Panc1 (cell line): ENCODE measurements around the gene RSPRY1. TPM values are rescaled to one million over a fixed set of nuclear protein-coding genes. Genes with fewer than 3 reads are reported as not detected.

Experiments used
- ATAC-seq: fragments of 200-7000 bp; cut with Tn5 transposase; 2 replicates; pipeline ENCODE4 v1.9.1; 2020; ENCODE audit warnings: mild to moderate bottlenecking, moderate library complexity
- BruUV-seq: library from RNA; stranded (reverse); fragments of 400-500 nt; replicated peaks from 2 replicates; lab custom pipeline; 2021; lab: Mats Ljungman, UMichigan
- CTCF ChIA-PET: fragments of 300-600 bp; sonication (Branson Sonifier 250); formaldehyde crosslinking; loops from one replicate; lab custom pipeline; 2022; ENCODE audit warnings: antibody characterized with exemption; lab: Charles Lee
- POLR2A ChIA-PET: fragments of 300-600 bp; sonication (Branson Sonifier 250); formaldehyde crosslinking; loops from one replicate; lab custom pipeline; 2022; ENCODE audit warnings: antibody characterized with exemption; lab: Charles Lee
- DNase-seq: peaks from one replicate; pipeline ENCODE4 v3.0.0-alpha.2; 2010; ENCODE audit warnings: low read depth, low spot score
- H3K27ac ChIP-seq: 2 replicates; pipeline ENCODE4 v1.5.1; 2011; ENCODE audit warnings: mild to moderate bottlenecking, low read length, inconsistent platforms
- H3K27me3 ChIP-seq: fragments of 200-500 bp; sonication (Bioruptor generic); 2 replicates; pipeline ENCODE4 v1.6.0; 2014; ENCODE audit warnings: low read length, inconsistent platforms; ENCODE audit not compliant: control insufficient read depth, insufficient read depth
- H3K36me3 ChIP-seq: fragments of 200-500 bp; sonication (Bioruptor generic); 2 replicates; pipeline ENCODE4 v1.5.1; 2014; ENCODE audit warnings: inconsistent platforms, mild to moderate bottlenecking, low read length, moderate library complexity; ENCODE audit not compliant: control insufficient read depth, insufficient read depth
- H3K4me1 ChIP-seq: 2 replicates; pipeline ENCODE4 v1.5.1; 2011; ENCODE audit warnings: inconsistent platforms, mild to moderate bottlenecking, low read length, moderate library complexity; ENCODE audit not compliant: control insufficient read depth, insufficient read depth
- H3K4me3 ChIP-seq, 2 experiments: 2 replicates each; pipeline ENCODE4 v1.5.1; 2011 to 2012; ENCODE audit warnings: low read depth in 2 of 2, low read length in 2 of 2, mild to moderate bottlenecking in 2 of 2, inconsistent platforms in 1 of 2, moderate library complexity in 1 of 2
- H3K9me3 ChIP-seq: fragments of 200-500 bp; sonication (Bioruptor generic); 2 replicates; pipeline ENCODE4 v1.5.1; 2014; ENCODE audit warnings: low read depth, mild to moderate bottlenecking, inconsistent platforms, low read length, moderate library complexity; ENCODE audit not compliant: control insufficient read depth, insufficient read depth
- POLR2AphosphoS5 ChIP-seq: IDR thresholded peaks from 2 replicates; pipeline ENCODE4 v1.6.1; 2012; ENCODE audit warnings: mild to moderate bottlenecking, low read depth, low read length, moderate library complexity
- SIN3A ChIP-seq: IDR thresholded peaks from 2 replicates; pipeline ENCODE4 v1.6.1; 2012; ENCODE audit warnings: low read depth, mild to moderate bottlenecking, low read length, moderate library complexity, borderline replicate concordance; ENCODE audit not compliant: insufficient read depth
- TCF7L2 ChIP-seq: IDR thresholded peaks from 2 replicates; pipeline ENCODE4 v1.6.1; 2011; ENCODE audit warnings: mild to moderate bottlenecking, low read depth, low read length, inconsistent platforms
- in situ Hi-C: cut with HindIII; loops from 2 replicates; pipeline ENCODE4 v1.10.0; 2016; ENCODE audit warnings: low sequenced_read_pairs, low pct_unique_long_range_greater_than_20kb
- intact Hi-C: fragments of 100-400 bp; cut with micrococcal nuclease; formaldehyde crosslinking; loops from one replicate; pipeline ENCODE4 v1.10.0; 2022; ENCODE audit not compliant: unreplicated experiment
- total RNA-seq: library from RNA; stranded (reverse); gene quantifications from one replicate; pipeline ENCODE4 v1.2.1, GENCODE V29; 2021; ENCODE audit not compliant: unreplicated experiment
- TF ChIP-seq, protein P1 (sequence below), 2 experiments: IDR thresholded peaks; 2 replicates each; pipeline ENCODE4 v1.6.1; 2011 to 2012; ENCODE audit warnings: low read depth in 2 of 2, control low read depth in 1 of 2, low read length in 1 of 2, mild to moderate bottlenecking in 1 of 2, moderate library complexity in 1 of 2; ENCODE audit not compliant: insufficient read depth in 1 of 2
- TF ChIP-seq, protein P2 (sequence below): fragments of 450-650 bp; IDR thresholded peaks from 2 replicates; pipeline ENCODE4 v1.5.1; 2017; ENCODE audit warnings: mild to moderate bottlenecking

RSPRY1 gene
- total RNA-seq, 1 experiment from 2014 or later, result 29.4 TPM

- Histone ChIP-seq H3K4me3 (no peak overlapping the region), H3K27me3 (no peaks in the 10 kb centered on the region), H3K9me3 (no peaks in the 10 kb centered on the region), H3K27ac (no peak overlapping the region), H3K4me1 (peaks cover 7% of the 10 kb centered on the region), H3K36me3 (no peaks in the 10 kb centered on the region; the same call in 1 of the 2 replicates)
- no peak for DNase-seq
- no TSS peak for BruUV-seq
- TF ChIP-seq SIN3A (no peak), TCF7L2 (no peak), POLR2AphosphoS5 (no peak)
- TF ChIP-seq, protein P1, sequence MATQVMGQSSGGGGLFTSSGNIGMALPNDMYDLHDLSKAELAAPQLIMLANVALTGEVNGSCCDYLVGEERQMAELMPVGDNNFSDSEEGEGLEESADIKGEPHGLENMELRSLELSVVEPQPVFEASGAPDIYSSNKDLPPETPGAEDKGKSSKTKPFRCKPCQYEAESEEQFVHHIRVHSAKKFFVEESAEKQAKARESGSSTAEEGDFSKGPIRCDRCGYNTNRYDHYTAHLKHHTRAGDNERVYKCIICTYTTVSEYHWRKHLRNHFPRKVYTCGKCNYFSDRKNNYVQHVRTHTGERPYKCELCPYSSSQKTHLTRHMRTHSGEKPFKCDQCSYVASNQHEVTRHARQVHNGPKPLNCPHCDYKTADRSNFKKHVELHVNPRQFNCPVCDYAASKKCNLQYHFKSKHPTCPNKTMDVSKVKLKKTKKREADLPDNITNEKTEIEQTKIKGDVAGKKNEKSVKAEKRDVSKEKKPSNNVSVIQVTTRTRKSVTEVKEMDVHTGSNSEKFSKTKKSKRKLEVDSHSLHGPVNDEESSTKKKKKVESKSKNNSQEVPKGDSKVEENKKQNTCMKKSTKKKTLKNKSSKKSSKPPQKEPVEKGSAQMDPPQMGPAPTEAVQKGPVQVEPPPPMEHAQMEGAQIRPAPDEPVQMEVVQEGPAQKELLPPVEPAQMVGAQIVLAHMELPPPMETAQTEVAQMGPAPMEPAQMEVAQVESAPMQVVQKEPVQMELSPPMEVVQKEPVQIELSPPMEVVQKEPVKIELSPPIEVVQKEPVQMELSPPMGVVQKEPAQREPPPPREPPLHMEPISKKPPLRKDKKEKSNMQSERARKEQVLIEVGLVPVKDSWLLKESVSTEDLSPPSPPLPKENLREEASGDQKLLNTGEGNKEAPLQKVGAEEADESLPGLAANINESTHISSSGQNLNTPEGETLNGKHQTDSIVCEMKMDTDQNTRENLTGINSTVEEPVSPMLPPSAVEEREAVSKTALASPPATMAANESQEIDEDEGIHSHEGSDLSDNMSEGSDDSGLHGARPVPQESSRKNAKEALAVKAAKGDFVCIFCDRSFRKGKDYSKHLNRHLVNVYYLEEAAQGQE (IDR thresholded peaks at IDR 0.05; ENCODE audit: insufficient read depth in 1 of 2, low read depth in 2 of 2, low read length in 1 of 2), result no peak
- TF ChIP-seq, protein P2, sequence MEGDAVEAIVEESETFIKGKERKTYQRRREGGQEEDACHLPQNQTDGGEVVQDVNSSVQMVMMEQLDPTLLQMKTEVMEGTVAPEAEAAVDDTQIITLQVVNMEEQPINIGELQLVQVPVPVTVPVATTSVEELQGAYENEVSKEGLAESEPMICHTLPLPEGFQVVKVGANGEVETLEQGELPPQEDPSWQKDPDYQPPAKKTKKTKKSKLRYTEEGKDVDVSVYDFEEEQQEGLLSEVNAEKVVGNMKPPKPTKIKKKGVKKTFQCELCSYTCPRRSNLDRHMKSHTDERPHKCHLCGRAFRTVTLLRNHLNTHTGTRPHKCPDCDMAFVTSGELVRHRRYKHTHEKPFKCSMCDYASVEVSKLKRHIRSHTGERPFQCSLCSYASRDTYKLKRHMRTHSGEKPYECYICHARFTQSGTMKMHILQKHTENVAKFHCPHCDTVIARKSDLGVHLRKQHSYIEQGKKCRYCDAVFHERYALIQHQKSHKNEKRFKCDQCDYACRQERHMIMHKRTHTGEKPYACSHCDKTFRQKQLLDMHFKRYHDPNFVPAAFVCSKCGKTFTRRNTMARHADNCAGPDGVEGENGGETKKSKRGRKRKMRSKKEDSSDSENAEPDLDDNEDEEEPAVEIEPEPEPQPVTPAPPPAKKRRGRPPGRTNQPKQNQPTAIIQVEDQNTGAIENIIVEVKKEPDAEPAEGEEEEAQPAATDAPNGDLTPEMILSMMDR, result no peak
- intact Hi-C loops (no loop called here), in situ Hi-C loops (no loop called here)
- ChIA-PET CTCF (no interaction called here), POLR2A (no interaction called here)
- ATAC-seq, result no peak
Observed at GRCh38 chr16:57179215-57179828, 6.8 kb upstream of the RSPRY1 start.

- no peak for ATAC-seq
- no peak overlapping the region; a peak in 1 of 4 replicates for H3K4me3 ChIP-seq
- BruUV-seq, result no TSS peak
- no peak for DNase-seq
- in situ Hi-C loops (no loop called here), intact Hi-C loops (no loop called here)
- H3K4me1 ChIP-seq, result peaks cover 7% of the 10 kb centered on the region
- H3K27ac ChIP-seq, result no peak overlapping the region
- ChIA-PET POLR2A (no interaction called here), CTCF (no interaction called here)
- peaks cover 4% of the 10 kb centered on the region; the same call in 1 of the 2 replicates for H3K36me3 ChIP-seq
- TF ChIP-seq SIN3A (no peak), POLR2AphosphoS5 (no peak), TCF7L2 (no peak)
- TF ChIP-seq, protein P2, result no peak
- TF ChIP-seq, protein P1 (IDR thresholded peaks at IDR 0.05; ENCODE audit: insufficient read depth in 1 of 2, low read depth in 2 of 2, low read length in 1 of 2), result no peak
- no peaks in the 10 kb centered on the region for H3K27me3 ChIP-seq
- no peaks in the 10 kb centered on the region for H3K9me3 ChIP-seq
Observed at GRCh38 chr16:57184113-57184512, 2.0 kb upstream of the RSPRY1 start.
